Endothelial cell of umbilical vein (primary cell): ENCODE results near the gene ATAD2B. TPM values are rescaled to one million over a fixed set of nuclear protein-coding genes. Genes with fewer than 3 reads are reported as not detected.

ENCODE experiments used
- BruUV-seq: library from RNA; stranded (reverse); fragments of 400-500 nt; replicated peaks from 2 replicates; lab custom pipeline; 2021; lab: Mats Ljungman, UMichigan
- CTCF ChIA-PET: fragments of 300-600, 350-600 bp; sonication (Branson Sonifier 250); formaldehyde crosslinking; loops from one replicate; lab custom pipeline; 2021; ENCODE audit warnings: antibody characterized with exemption, inconsistent platforms; lab: Charles Lee
- POLR2A ChIA-PET: fragments of 300-600, 350-600 bp; sonication (Branson Sonifier 250); formaldehyde crosslinking; loops from one replicate; lab custom pipeline; 2021; ENCODE audit warnings: antibody characterized with exemption, inconsistent platforms; lab: Charles Lee
- DNase-seq: peaks from one replicate; pipeline ENCODE4 v3.0.0-alpha.2; 2011; ENCODE audit warnings: low read depth, low spot score
- FAIRE-seq: peaks from 2 replicates; lab custom pipeline; 2011; peaks lifted over from hg19 to GRCh38; lab: Jason Lieb, UNC
- H2AFZ ChIP-seq: 2 replicates; pipeline ENCODE4 v1.6.0; 2012; ENCODE audit warnings: low read depth, low read length, control low read depth, inconsistent platforms
- H3K27ac ChIP-seq: 2 replicates; pipeline ENCODE4 v1.5.1; 2011; ENCODE audit warnings: low read depth, mild to moderate bottlenecking, control low read depth, low read length, moderate library complexity; ENCODE audit not compliant: insufficient read depth
- H3K27me3 ChIP-seq, 2 experiments: 2 replicates each; pipeline versions ENCODE4 v1.6.0 to v1.6.1; 2011; ENCODE audit warnings: low read length in 2 of 2, mixed read lengths in 1 of 2; ENCODE audit not compliant: control insufficient read depth in 2 of 2, insufficient read depth in 2 of 2
- H3K36me3 ChIP-seq, 2 experiments: 2 replicates in 1 of 2; 3 replicates in 1 of 2; pipeline ENCODE4 v1.5.1; 2011; ENCODE audit warnings: low read length in 2 of 2, mild to moderate bottlenecking in 1 of 2, moderate library complexity in 1 of 2; ENCODE audit not compliant: control insufficient read depth in 2 of 2, insufficient read depth in 2 of 2; ENCODE audit errors: extremely low read depth in 1 of 2
- H3K4me1 ChIP-seq: 3 replicates; pipeline ENCODE4 v1.5.1; 2011; ENCODE audit warnings: mild to moderate bottlenecking, low read length; ENCODE audit not compliant: control insufficient read depth, insufficient read depth; ENCODE audit errors: extremely low read depth
- H3K4me2 ChIP-seq: 2 replicates; pipeline ENCODE4 v1.6.1; 2011; ENCODE audit warnings: low read length, control low read depth, mixed read lengths; ENCODE audit not compliant: insufficient read depth
- H3K4me3 ChIP-seq, 3 experiments: fragments of 200-600 bp in 1 of 3; sonication (generic), shearing (Covaris generic) in 1 of 3; replicated peaks in 1 of 3; 2 replicates each; pipeline ENCODE4 v1.5.1; 2011 to 2016; ENCODE audit warnings: control low read depth in 3 of 3, low read length in 3 of 3, mild to moderate bottlenecking in 2 of 3, inconsistent platforms in 1 of 3, low read depth in 1 of 3, moderate library complexity in 1 of 3; ENCODE audit not compliant: insufficient read depth in 1 of 3
- H3K79me2 ChIP-seq: 2 replicates; pipeline ENCODE4 v1.6.0; 2012; ENCODE audit warnings: low read length, inconsistent platforms; ENCODE audit not compliant: control insufficient read depth, insufficient read depth
- H3K9ac ChIP-seq: replicated peaks from 2 replicates; pipeline ENCODE3; 2011; ENCODE audit warnings: low read length, control low read depth; ENCODE audit not compliant: insufficient read depth; ENCODE audit errors: extremely low read depth
- H3K9me1 ChIP-seq: replicated peaks from 3 replicates; pipeline ENCODE4 v1.6.0; 2011; ENCODE audit warnings: mild to moderate bottlenecking, low read length; ENCODE audit not compliant: control insufficient read depth, insufficient read depth; ENCODE audit errors: extremely low read depth
- H3K9me3 ChIP-seq: replicated peaks from 2 replicates; pipeline ENCODE4 v1.5.1; 2012; ENCODE audit warnings: low read length, inconsistent platforms; ENCODE audit not compliant: control insufficient read depth, insufficient read depth
- H4K20me1 ChIP-seq: replicated peaks from 2 replicates; pipeline ENCODE3; 2011; ENCODE audit warnings: mild to moderate bottlenecking, low read length; ENCODE audit not compliant: control insufficient read depth, insufficient read depth; ENCODE audit errors: extremely low read depth
- CTCF ChIP-seq, 2 donors: IDR thresholded peaks; 1 replicate in 1 of 2; 2 replicates in 1 of 2; pipeline ENCODE4 v1.5.1; 2011; ENCODE audit warnings: low read length in 2 of 2, mild to moderate bottlenecking in 2 of 2, moderate library complexity in 2 of 2, control low read depth in 1 of 2, inconsistent platforms in 1 of 2, low read depth in 1 of 2; ENCODE audit not compliant: insufficient read depth in 1 of 2; ENCODE audit errors: extremely low read depth in 1 of 2
- EZH2 ChIP-seq: IDR thresholded peaks from 2 replicates; pipeline ENCODE4 v1.6.1; 2012; ENCODE audit warnings: borderline replicate concordance, low read depth, mild to moderate bottlenecking, moderate library complexity, low read length, inconsistent platforms; ENCODE audit not compliant: severe bottlenecking
- FOS ChIP-seq: IDR thresholded peaks from 2 replicates; pipeline ENCODE4 v1.6.1; 2011; ENCODE audit warnings: mild to moderate bottlenecking, low read length, moderate library complexity, borderline replicate concordance; ENCODE audit not compliant: insufficient read depth
- GATA2 ChIP-seq: IDR thresholded peaks from 2 replicates; pipeline ENCODE4 v1.7.0; 2011; ENCODE audit warnings: low read depth, mild to moderate bottlenecking, moderate library complexity, mixed read lengths, low read length; ENCODE audit not compliant: insufficient read length, insufficient read depth
- JUN ChIP-seq: IDR thresholded peaks from 2 replicates; pipeline ENCODE4 v1.6.1; 2011; ENCODE audit warnings: borderline replicate concordance, low read depth; ENCODE audit not compliant: insufficient read length, insufficient read depth
- MAX ChIP-seq: IDR thresholded peaks from 2 replicates; pipeline ENCODE4 v1.6.1; 2011; ENCODE audit not compliant: insufficient read depth, insufficient read length
- MYC ChIP-seq: IDR thresholded peaks from one replicate; pipeline ENCODE4 v1.6.1; 2011; ENCODE audit warnings: mild to moderate bottlenecking, low read depth, low read length
- POLR2A ChIP-seq: IDR thresholded peaks from 2 replicates; pipeline ENCODE4 v1.6.1; 2012; ENCODE audit warnings: low read depth, mild to moderate bottlenecking, control low read depth, low read length
- POLR2AphosphoS5 ChIP-seq: IDR thresholded peaks from 2 replicates; pipeline ENCODE4 v1.6.1; 2012; ENCODE audit warnings: low read depth, mild to moderate bottlenecking, control low read depth, low read length, moderate library complexity; ENCODE audit not compliant: insufficient read depth
- dilution Hi-C: fragments of 300-500 bp; cut with MboI; formaldehyde crosslinking; loops from one replicate; pipeline ENCODE4 v1.15.0; 2019; ENCODE audit warnings: low sequenced_read_pairs; ENCODE audit not compliant: extremely low pct_ligation_motif_present
- intact Hi-C: fragments of 100-400 bp; cut with micrococcal nuclease; formaldehyde crosslinking; loops from one replicate; pipeline ENCODE4 v1.10.0; 2022
- polyA plus RNA-seq, 4 experiments: library from polyadenylated mRNA; depleted of rRNA in 3 of 4; stranded (reverse) in 3 of 4; unstranded in 1 of 4; fragments of >200 nt; gene quantifications; 2 replicates each; pipeline versions ENCODE4 v1.2.1 to v1.2.3, GENCODE V29; 2011 to 2012; ENCODE audit warnings: missing spikeins in 1 of 4
- total RNA-seq: library from RNA; stranded (reverse); gene quantifications from 2 replicates; pipeline ENCODE4 v1.2.3, GENCODE V29; 2021

ATAD2B gene
- total and polyA plus RNA-seq, 2 donors (not counting 3 experiments of a cell fraction or from before 2014, with no cell fraction given): 2.5 to 19.1 TPM

GRCh38 chr2:23901966-23902846 lies 24.7 kb downstream of the ATAD2B start:
- Histone ChIP-seq H3K9me3 (no peaks in the 10 kb centered on the region), H3K79me2 (peaks cover 59% of the 10 kb centered on the region), H3K9ac (no peak overlapping the region), H3K4me3 (no peak overlapping the region), H3K27ac (no peak overlapping the region), H3K4me2 (no peak overlapping the region), H3K27me3 (no peaks in the 10 kb centered on the region), H4K20me1 (peaks cover 5% of the 10 kb centered on the region), H3K4me1 (peaks cover 9% of the 10 kb centered on the region), H3K36me3 (no peaks in the 10 kb centered on the region), H3K9me1 (peaks cover 6% of the 10 kb centered on the region), H2AFZ (no peak overlapping the region)
- ChIA-PET CTCF (interaction anchor here (2.1 to 2.5 kb wide), 2 partner anchors 24 to 78 kb away, joined by 5 to 9 read pairs; partner anchors contain the start of gene ATAD2B), POLR2A (no interaction called here)
- intact Hi-C loops (no loop called here), dilution Hi-C loops (no loop called here)
- TF ChIP-seq POLR2AphosphoS5: no peak
- no peak for TF ChIP-seq MYC
- no peak for TF ChIP-seq GATA2
- no peak for TF ChIP-seq FOS
- TF ChIP-seq JUN: no peak
- no peak for TF ChIP-seq EZH2
- no peak for TF ChIP-seq MAX
- TF ChIP-seq CTCF (IDR thresholded peaks at IDR 0.05; ENCODE audit: extremely low read depth in 1 of 2, insufficient read depth in 1 of 2, low read depth in 1 of 2, low read length in 2 of 2): no peak
- TF ChIP-seq POLR2A: no peak
- FAIRE-seq: no peak
- BruUV-seq: no TSS peak
- DNase-seq: no peak
